HG03558 (cell line): Measurements from ENCODE around the gene PLCB3.
"Not testable (repeated sequence)": the region's sequence is repeated elsewhere in the genome, so short reads cannot be mapped to it uniquely, and the experiment has no call there.

Experiments used
- ATAC-seq: cut with Tn5 transposase; IDR thresholded peaks from one replicate; pipeline ENCODE4 v1.9.1; 2021; ENCODE audit warnings: moderate number of reproducible peaks; ENCODE audit not compliant: unreplicated experiment; ENCODE audit errors: extremely low read depth

Gene PLCB3

GRCh38 chr11:64234647-64235379 is 16.5 kb upstream of the PLCB3 start:
- no peak for ATAC-seq

GRCh38 chr11:64235437-64236161 is 15.7 kb upstream of the PLCB3 start:
- ATAC-seq = no peak

GRCh38 chr11:64237484-64237951 is 13.8 kb upstream of the PLCB3 start:
- no peak for ATAC-seq

DNA sequence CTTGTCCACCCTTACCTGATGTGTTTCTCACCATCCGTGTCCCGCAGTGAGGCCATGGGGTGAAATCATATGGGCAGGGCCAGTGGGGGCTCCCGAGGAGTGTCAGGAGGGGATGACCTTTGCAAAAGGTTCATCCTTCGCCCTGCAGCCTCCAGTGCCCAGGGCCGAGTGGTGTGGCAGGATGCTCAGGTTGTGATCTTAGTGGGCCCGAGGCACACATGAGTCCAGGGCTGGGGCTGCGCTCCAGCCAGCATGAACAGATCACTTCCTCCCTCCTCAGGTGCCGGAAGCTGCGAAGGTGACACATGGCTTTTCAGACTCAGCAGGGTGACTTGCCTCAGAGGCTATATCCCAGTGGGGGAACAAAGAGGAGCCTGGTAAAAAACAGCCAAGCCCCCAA is 13.3 kb upstream of the PLCB3 start:
- no peak for ATAC-seq

GRCh38 chr11:64238999-64239398 is 12.3 kb upstream of the PLCB3 start:
- no peak for ATAC-seq

- no peak for ATAC-seq
Measured at GRCh38 chr11:64239662-64240434, 11.5 kb upstream of the PLCB3 start.

GRCh38 chr11:64240435-64241240 is 10.7 kb upstream of the PLCB3 start, which contains the start of gene FKBP2:
TSS of gene FKBP2 (plus strand) at chr11:64241095. CDS start at chr11:64242388, 1,293 bp downstream.
- peak; percentile 28 for ATAC-seq

- ATAC-seq = peak; percentile 34
Measured at GRCh38 chr11:64241241-64241490, 10.2 kb upstream of the PLCB3 start.

GRCh38 chr11:64241491-64242374 is 9.6 kb upstream of the PLCB3 start:
- no peak for ATAC-seq

- no peak for ATAC-seq
Measured at GRCh38 chr11:64243236-64243854, 8.0 kb upstream of the PLCB3 start.

DNA sequence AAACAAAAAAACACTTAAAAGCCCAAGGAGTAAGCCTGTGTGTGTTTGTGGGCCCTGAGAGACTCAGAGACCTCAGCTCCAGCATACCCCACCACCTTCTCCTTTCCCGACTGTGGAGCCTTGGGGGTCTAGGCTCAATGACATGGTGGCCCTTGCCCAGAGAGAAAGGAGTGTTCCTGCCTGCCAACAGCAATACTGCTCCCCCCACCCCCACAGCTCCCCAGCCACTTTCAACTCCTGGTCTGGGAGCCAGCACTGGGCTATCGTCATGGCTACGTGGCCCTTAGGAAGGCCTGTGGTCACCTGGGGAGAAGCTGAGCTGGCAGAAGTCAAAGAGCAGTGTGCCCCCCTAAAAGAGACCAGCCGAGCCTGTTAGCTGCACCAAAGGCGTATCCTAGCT is 7.2 kb upstream of the PLCB3 start:
- no peak for ATAC-seq

DNA sequence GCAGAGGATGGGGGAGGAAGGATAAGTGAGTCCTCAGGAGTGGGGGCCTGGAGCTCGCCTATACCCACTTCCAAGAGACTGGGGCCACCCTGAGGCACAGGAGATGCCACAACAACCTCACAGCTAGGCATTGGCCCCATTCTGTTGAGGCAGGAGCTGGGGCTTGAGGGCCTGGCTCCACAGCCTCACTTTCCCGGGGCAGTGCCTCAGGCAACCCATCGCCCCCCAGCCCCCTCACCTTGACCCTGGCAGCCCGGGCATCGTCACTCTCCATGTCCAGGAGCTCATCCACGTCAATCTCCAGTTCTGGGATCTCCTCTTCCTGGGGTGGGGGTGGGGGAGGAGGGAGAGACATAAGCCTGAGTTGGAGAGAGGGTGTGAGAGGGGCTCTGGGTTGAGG is 6.4 kb upstream of the PLCB3 start:
- ATAC-seq = no peak

GRCh38 chr11:64245401-64245796 is 5.9 kb upstream of the PLCB3 start:
- no peak for ATAC-seq

- ATAC-seq = no peak
Measured at GRCh38 chr11:64245797-64246620, 5.3 kb upstream of the PLCB3 start.

- ATAC-seq = not testable (repeated sequence)
Measured at GRCh38 chr11:64246621-64246870, 4.8 kb upstream of the PLCB3 start.

GRCh38 chr11:64246871-64247728 is 4.2 kb upstream of the PLCB3 start, which contains the start of gene PPP1R14B:
TSS of gene PPP1R14B (minus strand) at chr11:64246943. CDS start at chr11:64246673, 270 bp downstream.
- ATAC-seq = no peak
